Activated CD4-positive, alpha-beta memory T cell treated with anti-CD3 and anti-CD28 coated beads for 36 hours (primary cell): ENCODE data around the gene PSMA6. TPM values are rescaled to one million over a fixed set of nuclear protein-coding genes. Genes with fewer than 3 reads are reported as not detected.

Source experiments
- CTCF ChIA-PET: fragments of 350-600 bp; sonication (Branson Sonifier 250); formaldehyde crosslinking; loops from one replicate; lab custom pipeline; 2021; ENCODE audit warnings: antibody characterized with exemption, inconsistent platforms; lab: Charles Lee
- POLR2A ChIA-PET: fragments of 350-600 bp; sonication (Branson Sonifier 250); formaldehyde crosslinking; loops from one replicate; lab custom pipeline; 2021; ENCODE audit warnings: antibody characterized with exemption; lab: Charles Lee
- DNase-seq: peaks from one replicate; pipeline ENCODE4 v3.0.0-alpha.2; 2020
- H3K27ac Mint-ChIP-seq: one replicate; pipeline ENCODE4 v1.8.0; 2021; ENCODE audit warnings: mixed read lengths
- H3K27me3 Mint-ChIP-seq: one replicate; pipeline ENCODE4 v1.8.0; 2021; ENCODE audit warnings: mixed read lengths
- H3K36me3 Mint-ChIP-seq: one replicate; pipeline ENCODE4 v1.8.0; 2021; ENCODE audit warnings: mixed read lengths
- H3K4me1 Mint-ChIP-seq: one replicate; pipeline ENCODE4 v1.8.0; 2021; ENCODE audit warnings: low read depth, mixed read lengths
- H3K4me3 Mint-ChIP-seq: one replicate; pipeline ENCODE4 v1.8.0; 2021; ENCODE audit warnings: mild to moderate bottlenecking, mixed read lengths
- H3K9me3 Mint-ChIP-seq: one replicate; pipeline ENCODE4 v1.8.0; 2021; ENCODE audit warnings: mixed read lengths
- intact Hi-C: fragments of 100-400 bp; cut with micrococcal nuclease; formaldehyde crosslinking; loops from one replicate; pipeline ENCODE4 v1.15.1; 2023
- total RNA-seq, 2 experiments: library from RNA; stranded (reverse); gene quantifications; one replicate each; pipeline ENCODE4 v1.2.3, GENCODE V29; 2021

PSMA6 gene
- total RNA-seq, 2 experiments from 2014 or later = 407 to 425 TPM

DNA sequence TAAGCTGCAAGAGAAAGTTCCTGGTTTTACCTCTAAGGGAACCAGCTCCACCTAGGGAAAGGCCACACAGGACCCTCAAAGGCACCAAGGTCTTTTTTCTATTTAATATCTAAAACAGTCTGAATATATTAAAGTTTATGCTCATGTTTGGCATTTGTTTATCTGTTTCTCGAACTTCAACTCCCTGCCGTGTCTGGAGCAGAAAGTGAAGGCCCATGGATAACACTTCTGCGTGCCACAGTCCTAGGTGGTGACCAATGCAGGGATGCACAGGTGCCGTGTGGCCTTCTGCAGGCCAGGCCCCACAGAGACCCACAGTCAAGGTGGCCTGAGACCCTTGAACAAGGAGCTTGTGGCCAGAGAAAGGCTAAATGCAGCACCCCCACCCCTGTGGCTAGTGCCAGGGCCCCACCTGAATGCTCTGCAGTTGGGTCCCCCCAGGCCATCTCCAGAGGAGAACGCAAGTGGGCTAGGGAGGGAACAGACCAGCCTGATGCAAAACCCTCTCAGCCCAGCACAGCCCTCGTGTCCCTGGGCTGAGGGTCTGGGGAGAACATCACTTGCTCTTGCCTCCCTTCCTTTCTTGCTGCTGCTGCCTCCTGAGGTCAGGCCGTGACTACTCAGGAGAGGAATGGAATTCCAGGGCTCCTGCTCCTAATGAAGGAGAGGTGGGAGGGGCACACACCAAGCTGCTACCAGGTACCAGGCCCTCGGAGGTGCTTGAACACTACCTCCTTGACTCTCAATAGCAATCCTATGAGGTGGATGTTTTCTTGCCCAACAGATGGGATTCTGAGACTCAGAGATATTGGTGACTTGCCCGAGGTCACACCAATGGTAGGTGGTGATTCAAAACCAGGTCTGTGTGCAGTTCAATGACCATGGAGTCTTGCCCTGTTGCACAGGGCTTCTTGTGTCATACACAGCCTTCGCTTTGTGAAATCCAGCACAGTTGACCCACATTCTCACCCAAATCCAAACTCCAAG lies 45.4 kb downstream of the PSMA6 start:
- peaks cover 19% of the 10 kb centered on the region for H3K4me1 Mint-ChIP-seq
- H3K4me3 Mint-ChIP-seq = no peak overlapping the region
- intact Hi-C loops = no loop called here
- DNase-seq = no peak
- H3K27ac Mint-ChIP-seq = no peak overlapping the region
- ChIA-PET POLR2A (no interaction called here), CTCF (interaction anchor here (1.1 kb wide), 1 partner anchor 664 kb away, joined by 3 read pairs; no protein-coding TSS in a partner anchor)
- no peaks in the 10 kb centered on the region for H3K27me3 Mint-ChIP-seq
- no peaks in the 10 kb centered on the region for H3K9me3 Mint-ChIP-seq
- H3K36me3 Mint-ChIP-seq = no peaks in the 10 kb centered on the region

DNA sequence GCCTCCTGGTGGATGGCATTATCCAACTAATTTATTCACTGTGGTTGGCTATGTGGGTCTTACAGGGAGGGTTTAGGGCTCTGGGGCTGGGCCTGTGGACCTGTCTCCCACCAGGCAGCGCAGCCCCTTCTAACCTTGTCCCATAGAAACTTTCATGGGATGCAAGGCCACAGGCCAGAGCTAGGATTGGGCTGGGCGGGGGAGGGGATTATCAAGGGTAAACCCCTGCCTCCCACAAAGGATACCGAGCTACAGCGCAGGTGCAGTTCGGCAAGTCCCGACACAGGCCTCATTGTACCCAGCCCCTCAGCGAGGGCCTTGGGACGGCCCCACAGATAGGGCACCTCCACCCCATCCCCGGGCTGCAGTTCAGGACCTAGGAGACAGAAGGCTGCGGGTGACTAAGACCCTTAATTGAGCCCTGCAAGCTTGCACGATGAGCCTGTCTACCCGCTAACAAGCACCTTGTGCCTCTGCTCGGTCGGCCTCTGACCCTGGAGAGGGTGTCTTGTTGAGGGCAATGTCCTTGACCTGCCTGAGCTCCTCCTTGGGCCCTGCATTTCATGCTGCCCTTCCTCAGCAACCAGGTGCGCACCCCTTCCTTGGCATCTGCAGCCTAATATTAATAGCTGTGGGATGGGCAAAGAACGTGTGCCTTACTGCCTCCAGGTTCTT lies 46.7 kb downstream of the PSMA6 start:
- DNase-seq = no peak
- no peaks in the 10 kb centered on the region for H3K27me3 Mint-ChIP-seq
- H3K9me3 Mint-ChIP-seq = no peaks in the 10 kb centered on the region
- CTCF ChIA-PET = interaction anchor here (1.1 kb wide), 1 partner anchor 666 kb away, joined by 3 read pairs; no protein-coding TSS in a partner anchor
- peaks cover 6% of the 10 kb centered on the region for H3K4me1 Mint-ChIP-seq
- H3K27ac Mint-ChIP-seq = no peak overlapping the region
- POLR2A ChIA-PET = no interaction called here
- H3K36me3 Mint-ChIP-seq = no peaks in the 10 kb centered on the region
- H3K4me3 Mint-ChIP-seq = no peak overlapping the region
- intact Hi-C loops = no loop called here

DNA sequence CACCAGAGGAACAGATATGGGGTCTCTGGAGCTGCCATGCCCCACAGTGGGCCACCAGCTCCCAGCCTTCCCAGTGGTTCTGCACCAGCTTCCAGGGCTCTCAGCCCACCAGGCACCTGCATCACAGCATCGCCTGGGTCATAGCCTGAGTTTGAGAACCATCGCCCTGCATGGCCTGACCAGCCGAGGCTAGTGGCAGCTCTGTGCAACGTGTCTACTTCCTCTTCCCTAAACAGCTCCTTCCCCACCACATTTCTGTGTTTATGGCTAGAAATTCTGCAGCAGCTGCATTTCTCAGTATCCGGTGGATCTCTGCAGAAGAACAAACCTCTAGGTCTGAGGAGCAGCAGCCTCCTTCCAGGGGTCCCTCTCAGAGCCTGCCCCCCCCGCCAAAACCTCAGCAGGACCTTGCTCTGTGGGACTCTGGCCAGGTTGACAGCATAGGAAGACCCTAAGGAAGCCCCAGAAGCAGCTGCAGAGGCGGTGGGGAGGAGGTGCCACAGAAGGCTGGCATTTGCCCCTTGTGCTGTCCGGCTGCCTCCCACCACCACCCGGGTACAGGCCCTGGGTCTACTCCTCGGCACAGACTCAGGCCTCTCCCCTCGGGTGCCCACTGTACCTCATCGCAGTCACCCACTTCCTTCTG lies 47.7 kb downstream of the PSMA6 start:
- H3K27me3 Mint-ChIP-seq = no peaks in the 10 kb centered on the region
- no peak overlapping the region for H3K27ac Mint-ChIP-seq
- peaks cover 3% of the 10 kb centered on the region for H3K4me1 Mint-ChIP-seq
- no peaks in the 10 kb centered on the region for H3K9me3 Mint-ChIP-seq
- DNase-seq = no peak
- H3K36me3 Mint-ChIP-seq = no peaks in the 10 kb centered on the region
- intact Hi-C loops = no loop called here
- CTCF ChIA-PET = no interaction called here
- POLR2A ChIA-PET = interaction anchor here (0.6 kb wide), 1 partner anchor 25 kb away, joined by 3 read pairs; no protein-coding TSS in a partner anchor
- no peak overlapping the region for H3K4me3 Mint-ChIP-seq

DNA sequence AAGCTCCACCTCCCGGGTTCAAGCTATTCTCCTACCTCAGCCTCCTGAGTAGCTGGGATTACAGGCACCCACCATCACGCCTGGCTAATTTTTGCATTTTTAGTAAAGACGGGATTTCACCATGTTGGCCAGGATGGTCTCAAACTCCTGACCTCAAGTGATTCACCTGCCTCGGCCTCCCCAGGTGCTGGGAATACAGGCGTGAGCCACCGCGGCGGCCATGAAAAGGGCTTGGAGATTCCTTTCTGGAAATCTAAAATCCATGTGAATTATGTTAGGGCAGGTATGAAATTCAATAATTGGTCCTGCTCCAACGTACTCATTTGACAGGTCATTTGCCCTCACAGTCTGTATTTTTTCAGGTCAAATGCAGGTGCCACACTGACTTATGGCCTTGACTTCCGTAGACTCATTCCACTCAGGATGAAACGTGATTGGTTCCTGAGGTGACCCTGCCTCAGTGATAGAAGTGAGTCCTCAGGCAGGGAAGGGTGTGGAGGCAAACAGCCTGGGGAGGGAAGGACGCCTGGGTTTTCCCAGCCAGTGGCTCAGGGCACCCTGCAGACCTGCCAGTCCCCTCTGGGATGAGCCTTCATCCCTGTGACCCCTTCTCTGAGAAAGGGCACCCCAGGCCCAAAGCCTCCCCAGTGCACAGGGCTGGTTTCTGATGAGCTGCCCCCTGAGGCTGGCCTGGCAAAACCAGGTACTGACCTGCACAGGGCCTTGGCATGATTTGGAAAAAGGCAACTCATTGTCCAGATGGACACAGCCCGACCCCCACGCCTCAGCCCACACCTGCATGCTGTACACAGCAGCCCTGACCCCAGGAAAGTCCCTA lies 48.7 kb downstream of the PSMA6 start:
- Mint-ChIP-seq H3K4me1 (peaks cover 3% of the 10 kb centered on the region), H3K4me3 (no peak overlapping the region), H3K27me3 (no peaks in the 10 kb centered on the region), H3K36me3 (no peaks in the 10 kb centered on the region), H3K27ac (no peak overlapping the region), H3K9me3 (no peaks in the 10 kb centered on the region)
- intact Hi-C loops = no loop called here
- CTCF ChIA-PET = no interaction called here
- POLR2A ChIA-PET = interaction anchor here (0.6 to 1.5 kb wide), 2 partner anchors 24 to 61 kb away, joined by 3 read pairs; no protein-coding TSS in a partner anchor
- no peak for DNase-seq

DNA sequence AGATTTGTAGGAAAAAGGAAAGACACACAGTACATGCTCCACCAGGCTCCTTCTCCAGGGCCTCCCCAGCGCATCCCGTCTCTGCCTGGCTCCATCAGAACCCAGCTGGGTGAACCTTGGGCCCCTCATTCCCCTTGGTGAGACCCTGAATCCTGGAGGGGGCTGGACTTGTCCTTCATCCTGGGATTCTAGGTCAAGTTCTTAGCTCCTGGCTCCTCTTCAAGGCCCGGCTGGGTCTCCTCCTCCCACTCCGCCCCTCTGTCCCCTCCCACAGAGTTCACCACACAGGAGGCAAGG lies 49.2 kb downstream of the PSMA6 start:
- H3K36me3 Mint-ChIP-seq = no peaks in the 10 kb centered on the region
- no peak overlapping the region for H3K27ac Mint-ChIP-seq
- H3K9me3 Mint-ChIP-seq = no peaks in the 10 kb centered on the region
- no peak for DNase-seq
- CTCF ChIA-PET = no interaction called here
- peaks cover 3% of the 10 kb centered on the region for H3K4me1 Mint-ChIP-seq
- POLR2A ChIA-PET = interaction anchor here (1.5 kb wide), 1 partner anchor 61 kb away, joined by 3 read pairs; no protein-coding TSS in a partner anchor
- no peaks in the 10 kb centered on the region for H3K27me3 Mint-ChIP-seq
- intact Hi-C loops = no loop called here
- no peak overlapping the region for H3K4me3 Mint-ChIP-seq

DNA sequence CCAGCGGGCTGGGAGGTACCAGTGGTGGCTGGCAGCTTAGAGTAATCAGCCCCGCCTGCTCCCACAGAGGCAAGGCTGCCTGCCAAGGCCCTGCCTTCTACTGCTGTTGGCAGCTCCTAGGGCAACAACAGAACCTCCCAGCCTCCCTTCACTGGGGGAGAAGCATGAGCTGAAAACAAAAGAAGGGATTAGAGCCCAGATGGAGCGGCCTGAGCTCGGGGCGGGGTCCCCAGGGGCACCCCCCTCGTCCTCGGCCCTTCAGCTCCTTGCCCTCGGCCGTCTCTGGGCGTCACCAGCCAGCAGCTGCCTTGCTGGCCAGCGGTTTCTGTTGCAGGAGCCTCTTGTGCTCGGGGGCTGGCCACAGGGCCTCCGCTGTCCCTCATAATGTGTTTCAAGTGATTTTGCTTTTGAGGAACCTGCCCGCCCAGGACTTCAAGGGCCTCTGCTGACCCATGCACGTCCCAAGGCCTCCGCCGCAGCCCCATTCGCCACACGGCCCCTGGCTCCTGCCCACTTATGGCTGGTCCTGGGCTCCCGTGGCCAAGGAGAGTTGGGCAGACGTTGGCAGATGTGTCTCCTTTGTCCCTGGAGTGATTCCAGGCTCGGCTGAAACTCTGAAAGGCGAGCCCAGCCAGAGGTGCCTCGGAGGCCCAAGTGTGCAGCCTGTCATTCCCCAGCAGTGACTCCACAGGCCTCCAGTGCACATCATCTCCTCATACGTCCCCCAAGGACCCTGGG lies 49.7 kb downstream of the PSMA6 start:
- no peak overlapping the region for H3K27ac Mint-ChIP-seq
- intact Hi-C loops = no loop called here
- DNase-seq = no peak
- CTCF ChIA-PET = no interaction called here
- no peak overlapping the region for H3K4me3 Mint-ChIP-seq
- no peaks in the 10 kb centered on the region for H3K27me3 Mint-ChIP-seq
- H3K36me3 Mint-ChIP-seq = no peaks in the 10 kb centered on the region
- peaks cover 3% of the 10 kb centered on the region for H3K4me1 Mint-ChIP-seq
- POLR2A ChIA-PET = interaction anchor here (1.1 to 1.5 kb wide), 2 partner anchors 9 to 60 kb away, joined by 3 to 4 read pairs; no protein-coding TSS in a partner anchor
- H3K9me3 Mint-ChIP-seq = no peaks in the 10 kb centered on the region

DNA sequence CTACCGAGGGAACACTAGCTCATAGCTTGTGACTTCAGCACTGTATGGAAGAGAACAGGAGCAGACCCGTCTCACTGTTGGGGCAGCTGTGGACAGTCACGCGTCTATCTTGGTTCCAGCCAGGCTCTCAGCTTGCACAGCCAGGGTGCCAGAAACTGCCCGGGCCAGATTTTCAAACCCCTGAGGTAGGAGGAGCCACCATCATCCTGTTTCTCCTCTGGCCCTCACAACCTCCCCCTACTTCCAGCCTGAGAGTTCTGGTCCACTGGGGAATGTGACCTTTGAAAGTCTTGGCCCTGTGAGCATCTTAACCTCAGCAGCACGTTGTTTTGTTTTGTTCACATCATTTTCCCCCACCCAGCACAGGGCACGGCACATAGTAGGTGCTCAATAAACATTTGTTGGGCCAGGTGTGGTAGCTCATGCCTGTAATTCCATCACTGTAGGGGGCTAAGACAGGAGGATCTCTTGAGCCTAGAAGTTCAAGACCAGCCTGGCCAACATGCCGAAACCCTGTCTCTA lies 50.4 kb downstream of the PSMA6 start:
- CTCF ChIA-PET = no interaction called here
- H3K9me3 Mint-ChIP-seq = no peaks in the 10 kb centered on the region
- peaks cover 3% of the 10 kb centered on the region for H3K4me1 Mint-ChIP-seq

DNA sequence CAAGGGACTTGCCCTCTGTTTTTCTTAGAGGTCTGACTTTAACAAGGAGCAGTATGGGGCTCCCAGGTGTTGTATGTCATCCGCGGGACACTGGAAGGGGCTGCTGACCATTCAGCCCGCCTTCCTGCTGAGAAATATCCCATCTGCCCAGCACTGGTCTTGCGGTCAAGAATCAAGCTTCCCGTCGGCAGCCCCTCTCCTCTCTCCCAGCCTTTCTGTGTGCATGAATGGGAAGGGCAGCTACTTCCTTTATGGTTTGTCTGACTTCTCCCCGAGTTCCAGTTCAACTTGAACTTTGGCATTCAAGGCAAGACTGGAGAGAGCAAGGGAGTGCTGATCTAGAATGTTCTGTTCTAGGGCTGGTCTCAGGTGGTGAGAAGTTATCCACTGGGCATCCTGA lies 51.5 kb downstream of the PSMA6 start:
- ChIA-PET POLR2A (interaction anchor here (0.5 kb wide), 1 partner anchor 317 kb away, joined by 5 read pairs; no protein-coding TSS in a partner anchor), CTCF (no interaction called here)
- intact Hi-C loops = no loop called here
- DNase-seq = no peak
- Mint-ChIP-seq H3K4me1 (peaks cover 3% of the 10 kb centered on the region), H3K9me3 (no peaks in the 10 kb centered on the region), H3K27ac (no peak overlapping the region), H3K27me3 (no peaks in the 10 kb centered on the region), H3K4me3 (no peak overlapping the region), H3K36me3 (no peaks in the 10 kb centered on the region)

More for the DNA sequence above, 50.4 kb downstream of the PSMA6 start:
- DNase-seq = no peak
- H3K27ac Mint-ChIP-seq = no peak overlapping the region
- no peaks in the 10 kb centered on the region for H3K27me3 Mint-ChIP-seq
- POLR2A ChIA-PET = interaction anchor here (1.1 to 1.5 kb wide), 2 partner anchors 9 to 60 kb away, joined by 3 to 4 read pairs; no protein-coding TSS in a partner anchor
- H3K36me3 Mint-ChIP-seq = no peaks in the 10 kb centered on the region
- no peak overlapping the region for H3K4me3 Mint-ChIP-seq
- intact Hi-C loops = no loop called here

DNA sequence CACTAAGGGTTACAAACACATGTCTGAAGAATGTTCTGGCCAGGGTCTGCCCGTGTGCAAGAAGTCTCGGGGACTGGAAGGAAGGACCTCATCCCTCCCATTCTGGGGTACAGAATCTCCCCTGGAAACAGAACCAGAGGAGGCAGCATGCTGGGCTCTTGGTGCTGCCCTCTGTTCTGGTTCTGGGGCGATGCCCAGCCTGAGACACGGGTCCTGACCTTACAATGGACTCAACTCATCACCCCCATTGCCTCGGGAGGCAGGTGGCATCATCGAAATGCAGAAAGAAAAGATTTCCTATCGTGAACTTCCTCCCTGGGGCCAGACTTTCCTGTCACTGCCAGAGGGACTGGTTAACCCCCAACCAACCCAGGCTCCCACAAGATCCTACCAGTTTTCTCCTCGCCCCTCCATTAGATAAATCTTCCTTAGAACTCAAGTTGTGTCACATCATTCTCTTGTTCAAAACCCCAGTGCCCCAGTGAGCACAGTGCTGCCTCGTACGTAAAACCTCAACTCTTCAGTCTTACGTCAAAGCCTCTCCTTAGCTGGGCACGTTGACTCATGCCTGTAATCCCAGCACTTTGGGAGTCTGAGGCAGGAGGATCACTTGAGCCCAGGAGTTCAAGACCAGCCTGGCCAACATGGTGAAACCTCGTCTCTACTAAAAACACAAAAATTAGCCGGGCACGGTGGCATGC lies 52.1 kb downstream of the PSMA6 start:
- Mint-ChIP-seq H3K9me3 (no peaks in the 10 kb centered on the region), H3K4me3 (no peak overlapping the region)
- CTCF ChIA-PET = no interaction called here

DNA sequence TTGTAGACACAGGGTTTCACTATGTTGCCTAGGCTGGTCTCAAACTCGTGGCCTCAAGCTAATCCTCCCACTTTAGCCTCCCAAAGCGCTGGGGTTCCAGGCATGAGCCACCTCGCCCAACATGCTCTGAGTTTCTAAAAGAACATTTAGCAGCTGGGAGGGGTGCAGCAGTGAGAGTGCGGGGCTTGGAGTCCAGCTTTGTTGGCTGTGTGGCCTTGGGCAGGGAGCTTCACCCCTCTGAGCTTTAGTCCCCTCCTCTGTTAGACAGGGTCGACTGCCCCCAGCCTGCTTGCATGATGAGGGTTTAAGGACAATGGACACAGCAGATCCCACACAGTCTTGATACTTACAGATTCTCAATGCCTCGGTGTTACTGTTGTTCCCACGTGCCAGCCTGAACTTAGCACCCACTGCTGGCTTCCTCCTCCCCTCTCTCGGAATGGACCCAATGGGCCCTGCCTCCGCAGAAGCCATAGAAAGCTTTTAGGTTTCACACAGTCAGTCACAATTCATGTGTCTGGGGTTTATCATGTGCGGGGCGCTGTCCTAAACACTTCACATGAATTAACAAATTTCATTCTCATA lies 54.6 kb downstream of the PSMA6 start:
- Mint-ChIP-seq H3K9me3 (no peaks in the 10 kb centered on the region), H3K36me3 (no peaks in the 10 kb centered on the region), H3K4me1 (peaks cover 3% of the 10 kb centered on the region), H3K27me3 (no peaks in the 10 kb centered on the region), H3K4me3 (no peak overlapping the region), H3K27ac (no peak overlapping the region)
- intact Hi-C loops = no loop called here
- CTCF ChIA-PET = no interaction called here
- no peak for DNase-seq
- POLR2A ChIA-PET = no interaction called here

More for the DNA sequence above, 52.1 kb downstream of the PSMA6 start:
- H3K27me3 Mint-ChIP-seq = no peaks in the 10 kb centered on the region
- POLR2A ChIA-PET = no interaction called here
- H3K27ac Mint-ChIP-seq = no peak overlapping the region
- peaks cover 3% of the 10 kb centered on the region for H3K4me1 Mint-ChIP-seq
- H3K36me3 Mint-ChIP-seq = no peaks in the 10 kb centered on the region
- intact Hi-C loops = no loop called here
- DNase-seq = no peak
